Cardiac muscle cell (in vitro differentiated cells and primary cell): Measurements from ENCODE around the gene NFIC. TPM values are rescaled to one million over a fixed set of nuclear protein-coding genes. Genes with fewer than 3 reads are reported as not detected.

ENCODE experiments used
- DNase-seq, 2 donors: peaks; one replicate each; pipeline versions ENCODE4 v3.0.0 to v3.0.0-alpha.2; 2010 to 2017; ENCODE audit warnings: low read depth in 1 of 2, low spot score in 1 of 2
- H3K27ac ChIP-seq: fragments of 200-600 bp; sonication (generic); 2 replicates; pipeline ENCODE4 v1.5.1; 2016
- H3K27me3 ChIP-seq: fragments of 200-600 bp; sonication (generic); 2 replicates; pipeline ENCODE4 v1.6.0; 2016; ENCODE audit warnings: control low read depth
- H3K36me3 ChIP-seq: fragments of 200-600 bp; sonication (generic); 2 replicates; pipeline ENCODE4 v1.5.1; 2016; ENCODE audit warnings: control low read depth
- H3K4me1 ChIP-seq: fragments of 200-600 bp; sonication (generic); 2 replicates; pipeline ENCODE4 v1.8.1; 2017; ENCODE audit warnings: low read depth, mild to moderate bottlenecking, mixed run types
- H3K4me3 ChIP-seq: fragments of 200-600 bp; sonication (generic); 2 replicates; pipeline ENCODE4 v1.5.1; 2016; ENCODE audit warnings: mild to moderate bottlenecking
- H3K9me3 ChIP-seq: fragments of 200-600 bp; sonication (generic); 2 replicates; pipeline ENCODE4 v1.5.1; 2017; ENCODE audit warnings: low read depth, mild to moderate bottlenecking, control low read depth
- polyA plus RNA-seq: library from polyadenylated mRNA; unstranded; fragments of >200 nt; fragmentation: Nextera tagmentation; extraction: Ambion mirVana; gene quantifications from 2 replicates; pipeline ENCODE4 v1.2.1, GENCODE V29; 2016
- total RNA-seq: library from RNA; depleted of rRNA; stranded (reverse); fragments of >200 nt; gene quantifications from 2 replicates; pipeline ENCODE4 v1.2.3, GENCODE V29; 2016
- TF ChIP-seq, protein P1 (sequence below): IDR thresholded peaks from 2 replicates; pipeline ENCODE4 v1.5.1; 2012; ENCODE audit warnings: low read depth, mild to moderate bottlenecking, low read length

NFIC gene
- total and polyA plus RNA-seq, 2 experiments from 2014 or later, result 32.7 to 46.1 TPM

DNA sequence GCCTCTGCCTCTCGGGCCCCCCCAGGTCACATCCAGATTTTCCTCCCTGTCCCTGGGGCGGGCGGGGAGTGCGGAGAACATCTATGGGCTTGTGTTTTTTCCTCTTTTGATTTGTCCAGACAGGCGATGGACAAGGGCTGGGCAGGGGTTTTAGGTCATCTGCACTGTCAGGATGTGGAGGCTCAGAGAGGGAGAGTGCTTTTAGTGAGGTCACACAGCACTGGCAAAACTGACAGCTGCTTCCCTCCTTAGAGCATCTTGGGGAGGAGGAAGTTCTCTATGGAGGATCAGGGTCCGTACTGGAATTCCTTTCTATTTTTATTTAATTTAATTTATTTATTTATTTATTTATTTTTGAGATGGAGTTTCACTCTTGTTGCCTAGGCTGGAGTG, 38.9 kb downstream of the NFIC start:
- Histone ChIP-seq H3K27ac (no peak overlapping the region), H3K4me3 (no peak overlapping the region), H3K4me1 (peaks cover 33% of the 10 kb centered on the region), H3K36me3 (no peaks in the 10 kb centered on the region), H3K27me3 (no peaks in the 10 kb centered on the region), H3K9me3 (no peaks in the 10 kb centered on the region)
- TF ChIP-seq, protein P1, sequence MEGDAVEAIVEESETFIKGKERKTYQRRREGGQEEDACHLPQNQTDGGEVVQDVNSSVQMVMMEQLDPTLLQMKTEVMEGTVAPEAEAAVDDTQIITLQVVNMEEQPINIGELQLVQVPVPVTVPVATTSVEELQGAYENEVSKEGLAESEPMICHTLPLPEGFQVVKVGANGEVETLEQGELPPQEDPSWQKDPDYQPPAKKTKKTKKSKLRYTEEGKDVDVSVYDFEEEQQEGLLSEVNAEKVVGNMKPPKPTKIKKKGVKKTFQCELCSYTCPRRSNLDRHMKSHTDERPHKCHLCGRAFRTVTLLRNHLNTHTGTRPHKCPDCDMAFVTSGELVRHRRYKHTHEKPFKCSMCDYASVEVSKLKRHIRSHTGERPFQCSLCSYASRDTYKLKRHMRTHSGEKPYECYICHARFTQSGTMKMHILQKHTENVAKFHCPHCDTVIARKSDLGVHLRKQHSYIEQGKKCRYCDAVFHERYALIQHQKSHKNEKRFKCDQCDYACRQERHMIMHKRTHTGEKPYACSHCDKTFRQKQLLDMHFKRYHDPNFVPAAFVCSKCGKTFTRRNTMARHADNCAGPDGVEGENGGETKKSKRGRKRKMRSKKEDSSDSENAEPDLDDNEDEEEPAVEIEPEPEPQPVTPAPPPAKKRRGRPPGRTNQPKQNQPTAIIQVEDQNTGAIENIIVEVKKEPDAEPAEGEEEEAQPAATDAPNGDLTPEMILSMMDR, result no peak
- no peak for DNase-seq

DNA sequence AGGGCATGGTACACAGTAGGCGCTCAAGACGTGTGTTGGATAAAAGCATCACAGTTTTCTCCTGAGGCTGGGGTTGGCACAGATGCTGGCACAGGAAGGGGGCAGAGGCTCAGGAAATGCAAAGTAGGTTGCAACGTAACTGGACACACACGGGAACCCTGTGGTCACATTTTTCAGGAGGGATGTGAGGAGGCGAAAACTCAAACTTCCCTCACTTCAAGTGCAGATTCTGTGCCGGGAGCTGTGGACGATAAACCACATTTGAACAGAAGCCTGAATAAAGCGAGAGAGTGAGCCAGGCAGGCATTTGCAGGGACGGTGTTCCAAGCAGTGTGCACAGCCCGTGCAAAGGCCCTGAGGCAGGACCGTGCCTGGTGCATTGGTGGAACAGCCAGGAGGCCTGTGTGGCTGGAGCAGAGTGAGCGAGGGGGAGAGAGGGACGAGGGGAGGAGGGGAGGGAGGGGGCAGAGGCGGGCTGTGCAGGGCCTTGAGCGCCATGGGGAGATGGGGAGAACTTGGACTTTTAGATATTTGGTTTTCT, 40.3 kb downstream of the NFIC start:
- Histone ChIP-seq H3K27ac (peak overlapping the region; percentile 49), H3K27me3 (no peaks in the 10 kb centered on the region), H3K9me3 (no peaks in the 10 kb centered on the region), H3K36me3 (no peaks in the 10 kb centered on the region), H3K4me3 (no peak overlapping the region), H3K4me1 (peaks cover 33% of the 10 kb centered on the region)
- no peak for DNase-seq
- TF ChIP-seq, protein P1, result no peak

GRCh38 chr19:3407556-3408516, 41.5 kb downstream of the NFIC start:
- TF ChIP-seq, protein P1, result no peak
- peaks cover 33% of the 10 kb centered on the region for H3K4me1 ChIP-seq
- DNase-seq, result peak in 1 of 2 donors; percentile 55

DNA sequence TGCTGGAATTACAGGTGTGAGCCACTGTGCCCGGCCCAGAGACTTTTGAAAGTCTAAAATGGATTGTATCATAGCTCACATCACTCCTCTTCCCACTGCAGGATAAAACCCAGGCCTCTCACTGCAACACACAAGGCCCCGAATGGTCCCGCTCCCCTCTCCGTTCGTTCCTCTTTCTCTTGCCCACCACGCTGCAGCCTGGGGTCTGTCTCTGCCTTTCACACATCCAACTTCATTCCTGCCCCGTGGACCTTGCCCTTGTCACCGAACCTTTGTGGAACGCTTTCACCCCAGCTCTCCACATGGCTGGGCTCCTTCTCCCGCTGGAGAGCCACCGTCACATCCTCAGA, 42.6 kb downstream of the NFIC start:
- H3K27ac ChIP-seq, result peak overlapping the region; percentile 51
- H3K4me1 ChIP-seq, result peaks cover 22% of the 10 kb centered on the region
- no peaks in the 10 kb centered on the region for H3K27me3 ChIP-seq
- TF ChIP-seq, protein P1, result no peak
- no peaks in the 10 kb centered on the region for H3K9me3 ChIP-seq
- H3K36me3 ChIP-seq, result no peaks in the 10 kb centered on the region
- no peak for DNase-seq
- no peak overlapping the region for H3K4me3 ChIP-seq

More at GRCh38 chr19:3407556-3408516, 41.5 kb downstream of the NFIC start:
- H3K36me3 ChIP-seq, result no peaks in the 10 kb centered on the region
- H3K9me3 ChIP-seq, result no peaks in the 10 kb centered on the region
- no peaks in the 10 kb centered on the region for H3K27me3 ChIP-seq
- no peak overlapping the region for H3K4me3 ChIP-seq
- peak overlapping the region; percentile 55 for H3K27ac ChIP-seq

GRCh38 chr19:3409346-3410064, 43.1 kb downstream of the NFIC start:
- Histone ChIP-seq H3K27me3 (no peaks in the 10 kb centered on the region), H3K4me1 (peaks cover 19% of the 10 kb centered on the region), H3K4me3 (no peak overlapping the region), H3K27ac (peak overlapping the region; percentile 51), H3K9me3 (no peaks in the 10 kb centered on the region), H3K36me3 (no peaks in the 10 kb centered on the region)
- TF ChIP-seq, protein P1, result no peak
- peak in 1 of 2 donors; percentile 80 for DNase-seq
